A549 (cell line): Measurements from ENCODE around the gene STIM1. TPM values are rescaled to one million over a fixed set of nuclear protein-coding genes. Genes with fewer than 3 reads are reported as not detected.

ENCODE experiments used
- ATAC-seq, 2 experiments: fragments of 200-7000 bp in 1 of 2; fragments of >200 bp in 1 of 2; cut with Nextera tagmentation in 1 of 2; cut with Tn5 transposase in 1 of 2; 3 replicates each; pipeline versions ENCODE4 v1.8.0 to v1.9.1; 2018 to 2020; ENCODE audit warnings: mild to moderate bottlenecking in 1 of 2, moderate library complexity in 1 of 2
- CTCF ChIA-PET: fragments of 300-600 bp; sonication (Branson Sonifier 250); formaldehyde crosslinking; extraction: SDS; loops from one replicate; lab custom pipeline; 2021; ENCODE audit warnings: antibody characterized with exemption, inconsistent platforms; lab: Yijun Ruan, JAX
- POLR2A ChIA-PET: fragments of 350-600 bp; formaldehyde crosslinking; extraction: SDS; loops from one replicate; lab custom pipeline; 2021; ENCODE audit warnings: antibody characterized with exemption, inconsistent platforms; lab: Yijun Ruan, JAX
- DNase-seq, 2 experiments: peaks; one replicate each; pipeline versions ENCODE4 v3.0.0 to v3.0.0-alpha.2; 2011 to 2016; ENCODE audit warnings: low read depth in 1 of 2, low spot score in 1 of 2
- FAIRE-seq: peaks from 2 replicates; lab custom pipeline; 2011; peaks lifted over from hg19 to GRCh38; lab: Jason Lieb, UNC
- H3K27ac ChIP-seq, 2 experiments: fragments of >200 bp; sonication (Bioruptor Twin); formaldehyde crosslinking; 3 replicates each; pipeline ENCODE4 v1.5.1; 2016 to 2017
- H3K4me1 ChIP-seq: fragments of >200 bp; sonication (Bioruptor Twin); formaldehyde crosslinking; 3 replicates; pipeline ENCODE4 v1.6.1; 2016
- H3K4me2 ChIP-seq: fragments of >200 bp; sonication (Bioruptor Twin); formaldehyde crosslinking; 3 replicates; pipeline ENCODE4 v1.6.1; 2016
- H3K4me3 ChIP-seq: fragments of >200 bp; sonication (Bioruptor Twin); formaldehyde crosslinking; 3 replicates; pipeline ENCODE4 v1.5.1; 2016
- H3K9me3 ChIP-seq: fragments of >200 bp; sonication (Bioruptor Twin); formaldehyde crosslinking; 3 replicates; pipeline ENCODE4 v1.6.1; 2016
- CBX2 ChIP-seq: fragments of 200-600 bp; sonication (generic); IDR thresholded peaks from 2 replicates; pipeline ENCODE4 v1.6.1; 2016; ENCODE audit warnings: low read depth, mild to moderate bottlenecking, borderline replicate concordance
- CEBPB ChIP-seq, 2 experiments: fragments of >200 bp in 1 of 2; sonication (Bioruptor Twin) in 1 of 2; formaldehyde crosslinking in 1 of 2; IDR thresholded peaks; 2 replicates each; pipeline ENCODE4 v1.6.1; 2012 to 2016
- CHD2 ChIP-seq: fragments of 150-350 bp; IDR thresholded peaks from 2 replicates; pipeline ENCODE4 v1.6.1; 2014; ENCODE audit warnings: low read length; ENCODE audit not compliant: partially characterized antibody
- ESRRA ChIP-seq: fragments of 150-350 bp; IDR thresholded peaks from 2 replicates; pipeline ENCODE4 v1.6.1; 2014; ENCODE audit warnings: mild to moderate bottlenecking, low read length, borderline replicate concordance
- GATA3 ChIP-seq: IDR thresholded peaks from 2 replicates; pipeline ENCODE4 v1.6.1; 2012; ENCODE audit warnings: borderline replicate concordance
- HDAC2 ChIP-seq: fragments of 200-600 bp; sonication (generic); IDR thresholded peaks from 2 replicates; pipeline ENCODE4 v1.6.1; 2016
- HEYL ChIP-seq: fragments of 250-450 bp; sonication (Bioruptor Pico); IDR thresholded peaks from 2 replicates; pipeline ENCODE4 v1.8.0; 2021; ENCODE audit warnings: mild to moderate bottlenecking, moderate library complexity
- HOXB13 ChIP-seq: fragments of 250-450 bp; sonication (Bioruptor Pico); IDR thresholded peaks from 2 replicates; pipeline ENCODE4 v1.5.0; 2020; ENCODE audit warnings: low read depth, mild to moderate bottlenecking, moderate library complexity
- JUNB ChIP-seq: fragments of >200 bp; sonication (Bioruptor Twin); formaldehyde crosslinking; IDR thresholded peaks from 2 replicates; pipeline ENCODE4 v1.6.1; 2016
- KDM5A ChIP-seq: fragments of 200-600 bp; sonication (generic); IDR thresholded peaks from 2 replicates; pipeline ENCODE4 v1.6.1; 2016; ENCODE audit warnings: antibody characterized with exemption, mild to moderate bottlenecking
- MAZ ChIP-seq: fragments of 150-350 bp; IDR thresholded peaks from 2 replicates; pipeline ENCODE4 v1.6.1; 2014; ENCODE audit warnings: antibody characterized with exemption, low read depth, low read length, borderline replicate concordance
- NFE2L2 ChIP-seq: fragments of 150-350 bp; conservative IDR thresholded peaks from 2 replicates; pipeline ENCODE4 v1.6.1; 2014; ENCODE audit warnings: low read length
- NPAS2 ChIP-seq: fragments of 250-450 bp; sonication (Bioruptor Pico); IDR thresholded peaks from 2 replicates; pipeline ENCODE4 v1.8.0; 2022; ENCODE audit warnings: mild to moderate bottlenecking, moderate library complexity, borderline replicate concordance
- PHF8 ChIP-seq: fragments of 200-600 bp; sonication (generic); IDR thresholded peaks from 2 replicates; pipeline ENCODE4 v1.6.1; 2016; ENCODE audit warnings: low read depth, mild to moderate bottlenecking, antibody characterized with exemption, moderate library complexity, borderline replicate concordance
- RAD21 ChIP-seq, 2 experiments: fragments of >200 bp in 1 of 2; sonication (Bioruptor Twin) in 1 of 2; formaldehyde crosslinking in 1 of 2; IDR thresholded peaks in 1 of 2; conservative IDR thresholded peaks in 1 of 2; 2 replicates in 1 of 2; 3 replicates in 1 of 2; pipeline ENCODE4 v1.6.1; 2012 to 2018; ENCODE audit warnings: inconsistent platforms in 1 of 2
- RNF2 ChIP-seq: fragments of 200-600 bp; sonication (generic); IDR thresholded peaks from 2 replicates; pipeline ENCODE4 v1.6.1; 2016; ENCODE audit warnings: low read depth, mild to moderate bottlenecking, antibody characterized with exemption, moderate library complexity, borderline replicate concordance
- SMC3 ChIP-seq: fragments of >200 bp; sonication (Bioruptor Twin); formaldehyde crosslinking; IDR thresholded peaks from 3 replicates; pipeline ENCODE4 v1.6.1; 2018; ENCODE audit warnings: inconsistent platforms
- WGBS: methylation state at CpG from one replicate; pipeline ENCODE4 v1.1.6; 2017; ENCODE audit errors: missing lambda C conversion rate; 5-methylcytosine and 5-hydroxymethylcytosine counted together
- polyA plus RNA-seq, 4 experiments: library from polyadenylated mRNA; depleted of rRNA in 3 of 4; stranded (reverse); fragments of >200 nt; fragmentation: RNase III in 1 of 4; extraction: RNeasy Plus Mini Kit Qiagen cat#74134 plus additional on column Dnase treatment in 1 of 4; gene quantifications; 2 replicates in 3 of 4; 3 replicates in 1 of 4; pipeline ENCODE4 v1.2.3, GENCODE V29; 2011 to 2017
- TF ChIP-seq, protein P1 (sequence below): IDR thresholded peaks from 2 replicates; pipeline ENCODE4 v1.6.1; 2012
- TF ChIP-seq, protein P2 (sequence below): fragments of >200 bp; sonication (Bioruptor Twin); formaldehyde crosslinking; IDR thresholded peaks from 3 replicates; pipeline ENCODE4 v1.6.1; 2016
- TF ChIP-seq, protein P3 (sequence below): fragments of 250-450 bp; sonication (Bioruptor Pico); IDR thresholded peaks from 2 replicates; pipeline ENCODE4 v1.5.0; 2021; ENCODE audit warnings: mild to moderate bottlenecking, moderate library complexity, borderline replicate concordance
- TF ChIP-seq, protein P4 (sequence below): fragments of >200 bp; sonication (Bioruptor Twin); formaldehyde crosslinking; IDR thresholded peaks from 2 replicates; pipeline ENCODE4 v1.6.1; 2016
- TF ChIP-seq, protein P5 (sequence below): IDR thresholded peaks from 2 replicates; pipeline ENCODE4 v1.6.1; 2012; ENCODE audit warnings: low read depth, borderline replicate concordance
- TF ChIP-seq, protein P6 (sequence below): fragments of 150-350 bp; IDR thresholded peaks from 2 replicates; pipeline ENCODE4 v1.6.1; 2014; ENCODE audit warnings: low read depth, mild to moderate bottlenecking, low read length

STIM1 gene
- polyA plus RNA-seq, 2 of the 4 experiments (the other 2 are of a cell fraction), result 35.2 to 38.7 TPM

DNA sequence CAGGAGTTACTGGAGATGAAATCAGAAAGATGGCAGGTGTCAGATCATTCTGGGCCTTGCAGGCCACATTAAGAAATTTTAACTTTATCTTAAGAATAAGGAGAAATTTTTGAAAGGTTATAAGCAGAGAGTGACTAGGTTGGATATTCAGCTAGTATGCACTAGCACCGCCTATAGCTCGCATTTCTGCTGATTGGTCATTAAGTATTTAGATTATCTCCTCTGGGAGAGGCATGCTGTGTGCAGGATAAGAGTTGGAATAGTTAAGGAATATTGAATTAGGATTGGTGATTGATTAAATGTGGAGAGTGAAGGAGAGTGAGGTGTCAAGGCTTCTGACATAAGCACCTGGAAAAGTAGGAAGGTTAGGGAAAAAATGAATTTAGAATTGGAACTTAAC is 100.6 kb downstream of the STIM1 start:
- POLR2A ChIA-PET, result no interaction called here
- Histone ChIP-seq H3K9me3 (no peaks in the 10 kb centered on the region), H3K4me3 (no peak overlapping the region), H3K4me1 (peaks cover 30% of the 10 kb centered on the region), H3K27ac (no peak overlapping the region), H3K4me2 (no peak overlapping the region)
- ATAC-seq (no peak), FAIRE-seq (no peak), DNase-seq (no peak)
- WGBS, result 94% methylated on average over 2 of the region's 2 CpGs
- CTCF ChIA-PET, result interaction anchor here (1.8 kb wide), 1 partner anchor 101 kb away, joined by 5 read pairs; the partner anchor contains the start of gene STIM1
- no peak for TF ChIP-seq ESRRA
- no peak for TF ChIP-seq CBX2
- no peak for TF ChIP-seq HOXB13 (CRISPR knock-in tag)
- TF ChIP-seq RAD21 (conservative IDR thresholded peaks at IDR 0.05 in 1 of 2, IDR thresholded peaks at IDR 0.05 in 1 of 2), result no peak
- TF ChIP-seq SMC3, result no peak
- TF ChIP-seq, protein P1, sequence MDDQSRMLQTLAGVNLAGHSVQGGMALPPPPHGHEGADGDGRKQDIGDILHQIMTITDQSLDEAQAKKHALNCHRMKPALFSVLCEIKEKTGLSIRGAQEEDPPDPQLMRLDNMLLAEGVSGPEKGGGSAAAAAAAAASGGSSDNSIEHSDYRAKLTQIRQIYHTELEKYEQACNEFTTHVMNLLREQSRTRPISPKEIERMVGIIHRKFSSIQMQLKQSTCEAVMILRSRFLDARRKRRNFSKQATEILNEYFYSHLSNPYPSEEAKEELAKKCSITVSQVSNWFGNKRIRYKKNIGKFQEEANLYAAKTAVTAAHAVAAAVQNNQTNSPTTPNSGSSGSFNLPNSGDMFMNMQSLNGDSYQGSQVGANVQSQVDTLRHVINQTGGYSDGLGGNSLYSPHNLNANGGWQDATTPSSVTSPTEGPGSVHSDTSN, result no peak
- TF ChIP-seq, protein P2, sequence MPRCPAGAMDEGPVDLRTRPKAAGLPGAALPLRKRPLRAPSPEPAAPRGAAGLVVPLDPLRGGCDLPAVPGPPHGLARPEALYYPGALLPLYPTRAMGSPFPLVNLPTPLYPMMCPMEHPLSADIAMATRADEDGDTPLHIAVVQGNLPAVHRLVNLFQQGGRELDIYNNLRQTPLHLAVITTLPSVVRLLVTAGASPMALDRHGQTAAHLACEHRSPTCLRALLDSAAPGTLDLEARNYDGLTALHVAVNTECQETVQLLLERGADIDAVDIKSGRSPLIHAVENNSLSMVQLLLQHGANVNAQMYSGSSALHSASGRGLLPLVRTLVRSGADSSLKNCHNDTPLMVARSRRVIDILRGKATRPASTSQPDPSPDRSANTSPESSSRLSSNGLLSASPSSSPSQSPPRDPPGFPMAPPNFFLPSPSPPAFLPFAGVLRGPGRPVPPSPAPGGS, result no peak
- no peak for TF ChIP-seq NFE2L2
- TF ChIP-seq NPAS2 (CRISPR knock-in tag), result no peak
- no peak for TF ChIP-seq CHD2
- TF ChIP-seq RNF2, result no peak
- TF ChIP-seq JUNB, result no peak
- TF ChIP-seq, protein P3, sequence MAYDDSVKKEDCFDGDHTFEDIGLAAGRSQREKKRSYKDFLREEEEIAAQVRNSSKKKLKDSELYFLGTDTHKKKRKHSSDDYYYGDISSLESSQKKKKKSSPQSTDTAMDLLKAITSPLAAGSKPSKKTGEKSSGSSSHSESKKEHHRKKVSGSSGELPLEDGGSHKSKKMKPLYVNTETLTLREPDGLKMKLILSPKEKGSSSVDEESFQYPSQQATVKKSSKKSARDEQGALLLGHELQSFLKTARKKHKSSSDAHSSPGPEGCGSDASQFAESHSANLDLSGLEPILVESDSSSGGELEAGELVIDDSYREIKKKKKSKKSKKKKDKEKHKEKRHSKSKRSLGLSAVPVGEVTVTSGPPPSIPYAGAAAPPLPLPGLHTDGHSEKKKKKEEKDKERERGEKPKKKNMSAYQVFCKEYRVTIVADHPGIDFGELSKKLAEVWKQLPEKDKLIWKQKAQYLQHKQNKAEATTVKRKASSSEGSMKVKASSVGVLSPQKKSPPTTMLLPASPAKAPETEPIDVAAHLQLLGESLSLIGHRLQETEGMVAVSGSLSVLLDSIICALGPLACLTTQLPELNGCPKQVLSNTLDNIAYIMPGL (CRISPR knock-in tag), result no peak
- TF ChIP-seq, protein P4, sequence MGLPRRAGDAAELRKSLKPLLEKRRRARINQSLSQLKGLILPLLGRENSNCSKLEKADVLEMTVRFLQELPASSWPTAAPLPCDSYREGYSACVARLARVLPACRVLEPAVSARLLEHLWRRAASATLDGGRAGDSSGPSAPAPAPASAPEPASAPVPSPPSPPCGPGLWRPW, result no peak
- no peak for TF ChIP-seq CEBPB (IDR thresholded peaks at IDR 0.05)
- no peak for TF ChIP-seq HDAC2
- TF ChIP-seq HEYL, result no peak

DNA sequence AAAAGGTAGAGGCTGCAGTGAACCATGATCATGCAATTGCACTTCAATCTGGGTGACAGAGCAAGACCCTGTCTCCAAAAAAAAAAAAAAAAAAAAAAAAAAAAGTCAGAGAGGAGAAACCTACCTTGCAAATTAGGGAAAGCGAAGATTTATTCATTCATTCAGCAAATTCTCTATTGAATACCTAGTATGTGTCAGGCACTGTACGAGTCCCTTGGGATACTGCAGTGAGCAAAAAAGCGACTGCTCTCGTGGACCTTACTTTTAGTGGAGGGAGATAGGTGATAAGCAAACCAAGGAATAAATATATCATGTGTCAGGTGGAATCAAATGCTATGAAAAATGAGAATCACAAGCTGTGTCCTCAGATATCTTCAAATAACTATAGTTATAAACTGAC is 101.3 kb downstream of the STIM1 start:
- POLR2A ChIA-PET, result no interaction called here
- Histone ChIP-seq H3K9me3 (no peaks in the 10 kb centered on the region), H3K4me1 (peaks cover 27% of the 10 kb centered on the region), H3K4me3 (no peak overlapping the region), H3K27ac (no peak overlapping the region), H3K4me2 (no peak overlapping the region)
- CTCF ChIA-PET, result no interaction called here
- WGBS, result 95% methylated on average over 4 of the region's 4 CpGs
- DNase-seq (no peak), FAIRE-seq (no peak), ATAC-seq (no peak)
- TF ChIP-seq RNF2 (no peak), CEBPB (IDR thresholded peaks at IDR 0.05) (no peak), PHF8 (no peak), SMC3 (no peak), MAZ (no peak), GATA3 (no peak), HOXB13 (CRISPR knock-in tag) (no peak), KDM5A (no peak)
- TF ChIP-seq, protein P5, sequence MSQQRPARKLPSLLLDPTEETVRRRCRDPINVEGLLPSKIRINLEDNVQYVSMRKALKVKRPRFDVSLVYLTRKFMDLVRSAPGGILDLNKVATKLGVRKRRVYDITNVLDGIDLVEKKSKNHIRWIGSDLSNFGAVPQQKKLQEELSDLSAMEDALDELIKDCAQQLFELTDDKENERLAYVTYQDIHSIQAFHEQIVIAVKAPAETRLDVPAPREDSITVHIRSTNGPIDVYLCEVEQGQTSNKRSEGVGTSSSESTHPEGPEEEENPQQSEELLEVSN, result no peak
- TF ChIP-seq, protein P6, sequence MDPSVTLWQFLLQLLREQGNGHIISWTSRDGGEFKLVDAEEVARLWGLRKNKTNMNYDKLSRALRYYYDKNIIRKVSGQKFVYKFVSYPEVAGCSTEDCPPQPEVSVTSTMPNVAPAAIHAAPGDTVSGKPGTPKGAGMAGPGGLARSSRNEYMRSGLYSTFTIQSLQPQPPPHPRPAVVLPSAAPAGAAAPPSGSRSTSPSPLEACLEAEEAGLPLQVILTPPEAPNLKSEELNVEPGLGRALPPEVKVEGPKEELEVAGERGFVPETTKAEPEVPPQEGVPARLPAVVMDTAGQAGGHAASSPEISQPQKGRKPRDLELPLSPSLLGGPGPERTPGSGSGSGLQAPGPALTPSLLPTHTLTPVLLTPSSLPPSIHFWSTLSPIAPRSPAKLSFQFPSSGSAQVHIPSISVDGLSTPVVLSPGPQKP, result no peak
- TF ChIP-seq, protein P3 (CRISPR knock-in tag), result no peak
- TF ChIP-seq, protein P4, result no peak
